ENCODE measurements around the gene GSTP1. TPM values are rescaled to one million over a fixed set of nuclear protein-coding genes. Genes with fewer than 3 reads are reported as not detected.

GSTP1 gene
- total RNA-seq, 1 donor from 2014 or later: 696 TPM

- Mint-ChIP-seq H3K4me1 (ENCODE audit: unreplicated experiment) (no peaks in the 10 kb centered on the region), H3K4me3 (ENCODE audit: unreplicated experiment) (peak within 1 kb of the TSS; percentile 86), H3K27me3 (ENCODE audit: unreplicated experiment) (peaks cover 22% of the 10 kb centered on the region), H3K9me3 (ENCODE audit: unreplicated experiment) (no peaks in the 10 kb centered on the region), H3K36me3 (ENCODE audit: low read depth, unreplicated experiment) (peaks cover 6% of the 10 kb centered on the region), H3K27ac (ENCODE audit: unreplicated experiment) (peak within 1 kb of the TSS; percentile 36)
- TF ChIP-seq CTCF (IDR thresholded peaks at IDR 0.05; ENCODE audit: unreplicated experiment): peak; percentile 94
- peak; percentile 81 for DNase-seq (ENCODE audit: low spot score)
These were observed 46.0 kb downstream of the GSTP1 start, which contains the start of gene NUDT8 for GRCh38 chr11:67629386-67630227. TSS of gene NUDT8 (minus strand) at chr11:67629937. CDS start at chr11:67629911, 26 bp downstream.

GRCh38 chr11:67630228-67630942 lies 46.8 kb downstream of the GSTP1 start:
- peaks cover 23% of the 10 kb centered on the region for H3K27me3 Mint-ChIP-seq (ENCODE audit: unreplicated experiment)
- peak overlapping the region; percentile 86 for H3K4me3 Mint-ChIP-seq (ENCODE audit: unreplicated experiment)
- no peaks in the 10 kb centered on the region for H3K9me3 Mint-ChIP-seq (ENCODE audit: unreplicated experiment)
- peak; percentile 90 for TF ChIP-seq CTCF (IDR thresholded peaks at IDR 0.05; ENCODE audit: unreplicated experiment)
- DNase-seq (ENCODE audit: low spot score): peak; percentile 97
- H3K27ac Mint-ChIP-seq (ENCODE audit: unreplicated experiment): peak overlapping the region; percentile 36
- peaks cover 6% of the 10 kb centered on the region for H3K36me3 Mint-ChIP-seq (ENCODE audit: low read depth, unreplicated experiment)
- H3K4me1 Mint-ChIP-seq (ENCODE audit: unreplicated experiment): no peaks in the 10 kb centered on the region

- TF ChIP-seq CTCF (IDR thresholded peaks at IDR 0.05; ENCODE audit: unreplicated experiment): no peak
- Mint-ChIP-seq H3K27ac (ENCODE audit: unreplicated experiment) (peak overlapping the region; percentile 36), H3K27me3 (ENCODE audit: unreplicated experiment) (peaks cover 21% of the 10 kb centered on the region), H3K4me3 (ENCODE audit: unreplicated experiment) (peak overlapping the region; percentile 80), H3K9me3 (ENCODE audit: unreplicated experiment) (no peaks in the 10 kb centered on the region), H3K36me3 (ENCODE audit: low read depth, unreplicated experiment) (peaks cover 6% of the 10 kb centered on the region), H3K4me1 (ENCODE audit: unreplicated experiment) (no peaks in the 10 kb centered on the region)
- DNase-seq (ENCODE audit: low spot score): no peak
These were observed 47.3 kb downstream of the GSTP1 start for GRCh38 chr11:67630943-67631331.

- no peak for DNase-seq (ENCODE audit: low spot score)
These were observed 47.8 kb downstream of the GSTP1 start for GRCh38 chr11:67631411-67631810.

More at GRCh38 chr11:67631411-67631810, 47.8 kb downstream of the GSTP1 start:
- Mint-ChIP-seq H3K27me3 (ENCODE audit: unreplicated experiment) (peaks cover 16% of the 10 kb centered on the region), H3K36me3 (ENCODE audit: low read depth, unreplicated experiment) (peaks cover 4% of the 10 kb centered on the region), H3K27ac (ENCODE audit: unreplicated experiment) (no peak overlapping the region), H3K9me3 (ENCODE audit: unreplicated experiment) (no peaks in the 10 kb centered on the region), H3K4me1 (ENCODE audit: unreplicated experiment) (no peaks in the 10 kb centered on the region), H3K4me3 (ENCODE audit: unreplicated experiment) (no peak overlapping the region)
- TF ChIP-seq CTCF (IDR thresholded peaks at IDR 0.05; ENCODE audit: unreplicated experiment): no peak

Data from endothelial cell (in vitro differentiated cells).